ENCODE results near the gene ARL17B.
"Not testable (repeated sequence)": the region's sequence is repeated elsewhere in the genome, so short reads cannot be mapped to it uniquely, and the experiment has no call there.

Gene ARL17B

DNA sequence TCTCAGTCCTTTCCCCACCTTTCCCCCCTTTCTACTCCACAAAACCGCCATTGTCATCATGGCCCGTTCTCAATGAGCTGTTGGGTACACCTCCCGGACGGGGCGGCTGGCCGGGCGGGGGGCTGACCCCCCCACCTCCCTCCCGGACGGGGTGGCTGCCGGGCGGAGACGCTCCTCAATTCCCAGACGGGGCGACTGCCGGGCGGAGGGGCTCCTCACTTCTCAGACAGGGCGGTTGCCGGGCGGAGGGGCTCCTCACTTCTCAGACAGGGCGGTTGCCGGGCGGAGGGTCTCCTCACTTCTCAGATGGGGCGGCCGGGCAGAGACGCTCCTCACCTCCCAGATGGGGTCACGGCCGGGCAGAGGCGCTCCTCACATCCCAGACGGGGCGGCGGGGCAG lies 108.8 kb downstream of the ARL17B start:
- not testable (repeated sequence) for DNase-seq (ENCODE audit: low read depth in 2 of 2)

DNA sequence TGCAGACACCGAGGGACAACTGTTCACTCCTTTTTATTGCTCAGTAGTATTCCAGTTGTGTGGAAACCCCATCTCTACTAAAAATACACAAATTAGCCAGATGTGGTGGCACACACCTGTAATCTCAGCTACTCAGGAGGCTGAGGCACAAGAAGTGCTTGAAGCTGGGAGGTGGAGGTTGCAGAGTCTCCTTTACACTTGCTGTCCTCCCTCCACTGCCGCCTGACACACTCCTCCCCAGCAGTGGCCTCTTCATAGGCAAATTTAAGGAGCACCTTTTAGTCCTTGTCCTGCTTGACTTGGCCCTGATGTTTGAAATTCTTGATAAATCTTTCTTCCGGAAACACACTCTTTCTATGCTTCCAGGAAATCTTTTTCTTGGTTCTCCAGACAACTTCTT lies 112.4 kb downstream of the ARL17B start:
- not testable (repeated sequence) for DNase-seq (ENCODE audit: low read depth in 2 of 2)

- not testable (repeated sequence) for DNase-seq (ENCODE audit: low read depth in 2 of 2)
These were observed 116.4 kb downstream of the ARL17B start for GRCh38 chr17:46244949-46245768.

DNA sequence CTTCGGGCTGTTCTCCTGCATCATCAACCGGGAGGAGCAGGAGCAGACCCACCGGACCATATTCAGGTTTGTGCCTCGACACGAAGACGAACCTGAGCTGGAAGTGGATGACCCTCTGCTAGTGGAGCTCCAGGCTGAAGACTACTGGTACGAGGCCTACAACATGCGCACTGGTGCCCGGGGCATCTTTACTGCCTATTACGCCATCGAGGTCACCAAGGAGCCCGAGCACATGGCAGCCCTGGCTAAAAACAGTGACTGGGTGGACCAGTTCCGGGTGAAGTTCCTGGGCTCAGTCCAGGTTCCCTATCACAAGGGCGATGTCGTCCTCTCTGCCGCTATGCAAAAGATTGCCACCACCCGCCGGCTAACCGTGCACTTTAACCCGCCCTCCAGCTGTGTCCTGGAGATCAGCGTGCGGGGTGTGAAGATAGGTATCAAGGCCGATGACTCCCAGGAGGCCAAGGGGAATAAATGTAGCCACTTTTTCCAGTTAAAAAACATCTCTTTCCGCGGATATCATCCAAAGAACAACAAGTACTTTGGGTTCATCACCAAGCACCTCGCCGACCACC lies 117.1 kb downstream of the ARL17B start:
- DNase-seq (ENCODE audit: low read depth in 2 of 2): not testable (repeated sequence)

GRCh38 chr17:46243928-46244327 lies 117.6 kb downstream of the ARL17B start:
- not testable (repeated sequence) for DNase-seq (ENCODE audit: low read depth in 2 of 2)

DNA sequence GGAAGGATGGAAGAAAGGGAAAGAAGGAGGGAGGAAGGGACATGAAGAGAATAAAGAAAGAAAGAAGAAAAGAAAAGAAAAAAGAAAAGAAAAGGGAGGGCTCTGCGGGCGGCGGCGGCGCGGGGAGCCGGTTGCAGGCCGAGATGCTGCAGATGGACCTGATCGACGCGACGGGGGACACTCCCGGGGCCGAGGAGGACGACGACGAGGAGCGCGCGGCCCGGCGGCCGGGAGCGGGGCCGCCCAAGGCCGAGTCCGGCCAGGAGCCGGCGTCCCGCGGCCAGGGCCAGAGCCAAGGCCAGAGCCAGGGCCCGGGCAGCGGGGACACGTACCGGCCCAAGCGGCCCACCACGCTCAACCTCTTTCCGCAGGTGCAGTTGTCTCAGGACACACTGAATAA lies 118.1 kb downstream of the ARL17B start:
- not testable (repeated sequence) for DNase-seq (ENCODE audit: low read depth in 2 of 2)

DNA sequence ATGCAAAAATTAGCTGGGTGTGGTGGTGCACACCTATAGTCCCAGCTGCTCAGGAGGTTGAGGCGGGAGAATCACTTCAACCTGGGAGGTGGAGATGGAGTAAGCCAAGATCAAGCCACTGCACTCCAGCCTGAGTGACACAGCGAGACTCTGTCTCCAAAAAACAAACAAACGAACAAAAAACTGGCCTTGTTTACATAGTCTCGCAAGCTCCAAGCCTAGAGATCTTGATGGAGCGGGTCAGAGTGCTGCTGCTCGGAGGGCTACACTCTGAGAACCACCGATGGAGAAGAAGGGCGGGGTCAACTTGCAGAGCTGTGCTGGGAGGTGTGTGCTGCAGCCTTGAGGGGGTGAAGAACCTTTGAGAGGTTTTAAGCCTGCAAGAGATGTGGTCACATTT lies 130.2 kb downstream of the ARL17B start:
- DNase-seq (ENCODE audit: low read depth in 2 of 2): not testable (repeated sequence)

DNA sequence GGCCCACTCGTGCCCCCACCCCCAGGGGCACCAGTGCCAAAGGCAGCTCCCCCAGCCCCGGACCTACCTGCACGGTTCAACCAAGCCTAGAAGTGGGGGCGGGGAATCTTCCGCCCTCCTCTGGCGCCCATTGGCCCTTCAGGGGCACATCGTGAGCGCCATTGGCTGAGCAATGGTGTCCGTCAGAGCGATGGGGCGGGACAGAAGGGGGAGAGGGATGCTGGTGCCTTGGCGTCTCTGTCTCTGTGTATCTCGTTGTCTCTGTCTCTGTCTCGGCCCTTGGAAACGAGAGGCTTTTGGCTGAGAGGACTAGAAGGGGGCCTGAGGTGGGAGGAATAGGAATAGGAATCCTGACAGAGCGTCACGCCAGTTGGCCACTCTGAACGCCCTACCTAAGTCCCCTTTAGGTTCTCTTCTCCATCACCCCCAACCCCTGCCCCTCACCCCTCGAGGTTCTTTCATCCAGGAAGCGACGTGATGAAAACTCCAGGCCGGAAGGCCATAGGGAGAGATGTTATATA lies 136.2 kb downstream of the ARL17B start:
- peak; percentile 83 to 89 for DNase-seq (ENCODE audit: low read depth in 2 of 2)

DNA sequence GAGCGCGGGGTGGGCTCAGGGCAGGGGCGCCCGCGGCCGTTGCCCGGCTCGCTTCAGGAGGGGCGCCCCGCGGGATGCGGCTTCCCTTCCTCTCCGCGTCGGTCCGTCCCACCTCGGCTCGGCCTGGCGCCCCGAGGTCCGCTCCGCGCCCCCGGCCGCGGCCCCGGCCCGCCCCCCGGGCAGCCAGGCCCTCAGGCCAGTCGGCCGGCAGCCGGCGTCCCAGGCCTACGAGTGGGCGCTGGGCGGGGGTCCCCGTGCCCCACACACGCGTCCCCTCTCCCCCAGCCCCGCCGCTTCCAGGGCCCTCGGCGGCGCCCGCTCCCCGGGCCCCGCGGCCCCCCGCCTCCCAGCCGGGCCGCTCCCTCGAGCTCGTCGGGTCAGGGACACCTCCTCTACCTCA lies 136.7 kb downstream of the ARL17B start:
- not testable (repeated sequence) for DNase-seq (ENCODE audit: low read depth in 2 of 2)
